ENCODE measurements around the gene SLCO2A1.

SLCO2A1 gene

DNA sequence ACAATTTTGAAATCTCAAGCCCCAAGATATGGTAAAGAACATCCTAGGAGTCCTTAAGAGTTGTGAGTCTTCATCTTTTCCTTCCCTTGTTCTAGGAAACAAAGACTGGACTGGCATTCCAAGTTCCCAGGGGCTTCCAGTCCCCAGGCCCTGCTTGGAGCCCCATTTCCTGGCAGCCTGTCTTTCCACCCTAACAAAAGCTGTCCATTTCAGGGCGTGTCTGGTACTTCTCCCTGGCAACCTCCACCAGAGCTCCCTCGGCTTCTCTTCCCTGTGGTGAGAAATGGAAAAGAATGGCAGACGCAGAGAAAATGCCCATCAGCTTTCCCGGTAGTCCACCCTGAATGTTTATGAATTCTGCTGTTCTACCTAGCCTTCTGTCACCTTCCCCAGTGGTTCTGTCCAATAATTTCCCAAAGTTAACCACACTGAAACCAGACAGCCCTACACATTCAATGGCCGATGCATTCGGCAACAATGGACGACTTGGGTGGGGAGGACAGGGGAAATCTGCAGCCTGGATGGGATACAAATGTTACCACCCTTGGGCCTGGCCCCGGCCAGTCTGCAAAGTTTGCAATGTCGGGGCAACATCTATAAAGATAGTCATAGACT lies 140.9 kb downstream of the SLCO2A1 start:
- TF ChIP-seq, protein P1, sequence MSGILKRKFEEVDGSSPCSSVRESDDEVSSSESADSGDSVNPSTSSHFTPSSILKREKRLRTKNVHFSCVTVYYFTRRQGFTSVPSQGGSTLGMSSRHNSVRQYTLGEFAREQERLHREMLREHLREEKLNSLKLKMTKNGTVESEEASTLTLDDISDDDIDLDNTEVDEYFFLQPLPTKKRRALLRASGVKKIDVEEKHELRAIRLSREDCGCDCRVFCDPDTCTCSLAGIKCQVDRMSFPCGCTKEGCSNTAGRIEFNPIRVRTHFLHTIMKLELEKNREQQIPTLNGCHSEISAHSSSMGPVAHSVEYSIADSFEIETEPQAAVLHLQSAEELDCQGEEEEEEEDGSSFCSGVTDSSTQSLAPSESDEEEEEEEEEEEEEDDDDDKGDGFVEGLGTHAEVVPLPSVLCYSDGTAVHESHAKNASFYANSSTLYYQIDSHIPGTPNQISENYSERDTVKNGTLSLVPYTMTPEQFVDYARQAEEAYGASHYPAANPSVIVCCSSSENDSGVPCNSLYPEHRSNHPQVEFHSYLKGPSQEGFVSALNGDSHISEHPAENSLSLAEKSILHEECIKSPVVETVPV (CRISPR knock-in tag; IDR thresholded peaks at IDR 0.05), result no peak
- TF ChIP-seq ARNTL (CRISPR knock-in tag; IDR thresholded peaks at IDR 0.05; ENCODE audit: borderline replicate concordance, low read depth) (no peak), TOX (CRISPR knock-in tag; IDR thresholded peaks at IDR 0.05; ENCODE audit: borderline replicate concordance) (no peak), ISL1 (CRISPR knock-in tag; IDR thresholded peaks at IDR 0.05) (no peak), ESRRG (CRISPR knock-in tag; IDR thresholded peaks at IDR 0.05) (no peak), BACH2 (CRISPR knock-in tag; IDR thresholded peaks at IDR 0.05; ENCODE audit: borderline replicate concordance) (no peak), ZNF70 (CRISPR knock-in tag; IDR thresholded peaks at IDR 0.05) (no peak), RARB (CRISPR knock-in tag; IDR thresholded peaks at IDR 0.05) (no peak), OSR1 (CRISPR knock-in tag; IDR thresholded peaks at IDR 0.05) (no peak), ZFP30 (CRISPR knock-in tag; IDR thresholded peaks at IDR 0.05) (no peak), ZNF8 (CRISPR knock-in tag; IDR thresholded peaks at IDR 0.05) (no peak)
- TF ChIP-seq, protein P2, sequence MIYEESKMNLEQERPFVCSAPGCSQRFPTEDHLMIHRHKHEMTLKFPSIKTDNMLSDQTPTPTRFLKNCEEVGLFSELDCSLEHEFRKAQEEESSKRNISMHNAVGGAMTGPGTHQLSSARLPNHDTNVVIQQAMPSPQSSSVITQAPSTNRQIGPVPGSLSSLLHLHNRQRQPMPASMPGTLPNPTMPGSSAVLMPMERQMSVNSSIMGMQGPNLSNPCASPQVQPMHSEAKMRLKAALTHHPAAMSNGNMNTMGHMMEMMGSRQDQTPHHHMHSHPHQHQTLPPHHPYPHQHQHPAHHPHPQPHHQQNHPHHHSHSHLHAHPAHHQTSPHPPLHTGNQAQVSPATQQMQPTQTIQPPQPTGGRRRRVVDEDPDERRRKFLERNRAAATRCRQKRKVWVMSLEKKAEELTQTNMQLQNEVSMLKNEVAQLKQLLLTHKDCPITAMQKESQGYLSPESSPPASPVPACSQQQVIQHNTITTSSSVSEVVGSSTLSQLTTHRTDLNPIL (CRISPR knock-in tag; IDR thresholded peaks at IDR 0.05; ENCODE audit: low read depth), result no peak
- ATAC-seq, result no peak

DNA sequence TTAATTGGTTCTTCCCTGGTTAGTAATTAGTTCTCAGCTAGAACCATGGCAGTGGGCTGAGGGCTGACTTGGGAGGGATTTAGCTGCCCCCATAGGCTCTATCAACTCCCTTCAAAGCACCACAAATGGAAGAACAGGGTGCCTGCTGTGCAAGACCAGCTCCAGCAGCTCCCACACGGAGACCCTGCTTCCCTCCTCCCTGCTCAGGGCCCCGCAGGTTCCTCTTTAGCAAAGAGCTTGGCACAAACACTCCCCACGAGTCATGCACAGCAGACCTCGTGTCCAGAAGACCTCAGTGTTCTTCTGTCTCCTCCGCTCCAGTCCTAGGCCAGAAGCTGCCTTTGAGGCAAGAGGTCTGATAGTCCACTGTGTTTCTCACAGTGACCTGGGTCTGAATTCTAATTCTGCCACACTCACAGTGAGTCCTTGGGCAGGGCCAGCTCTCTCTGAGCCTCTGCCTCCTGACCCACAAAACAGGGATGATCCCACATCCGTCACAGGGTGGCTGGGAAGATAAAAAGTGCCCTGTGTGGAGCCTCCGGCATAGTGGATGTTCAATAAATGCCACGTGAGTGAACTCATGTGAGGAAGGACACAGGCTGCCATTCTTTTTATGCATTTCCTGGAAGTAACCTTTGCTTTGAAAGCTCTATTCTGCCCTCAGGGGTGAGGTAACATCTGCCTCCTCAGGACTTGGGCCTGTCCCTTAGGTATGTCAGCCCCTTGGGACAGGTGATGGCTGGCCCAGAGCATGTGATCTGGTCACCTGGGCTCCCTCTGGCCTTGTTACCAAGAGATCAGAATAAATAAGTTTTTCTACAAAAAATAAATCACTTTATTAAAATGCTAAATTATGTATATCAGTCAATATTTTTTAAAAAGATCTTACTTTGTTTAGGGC lies 141.7 kb downstream of the SLCO2A1 start:
- no peak for ATAC-seq
- TF ChIP-seq BACH2 (CRISPR knock-in tag; IDR thresholded peaks at IDR 0.05; ENCODE audit: borderline replicate concordance) (no peak), ZNF565 (CRISPR knock-in tag; conservative IDR thresholded peaks at IDR 0.05; ENCODE audit: low read depth) (no peak), PATZ1 (CRISPR knock-in tag; IDR thresholded peaks at IDR 0.05; ENCODE audit: borderline replicate concordance) (no peak), PPARA (CRISPR knock-in tag; IDR thresholded peaks at IDR 0.05; ENCODE audit: borderline replicate concordance) (no peak), ISL1 (CRISPR knock-in tag; IDR thresholded peaks at IDR 0.05) (no peak), ARNTL (CRISPR knock-in tag; IDR thresholded peaks at IDR 0.05; ENCODE audit: borderline replicate concordance, low read depth) (no peak), GLIS3 (CRISPR knock-in tag; IDR thresholded peaks at IDR 0.05) (no peak), OSR1 (CRISPR knock-in tag; IDR thresholded peaks at IDR 0.05) (no peak), ESRRG (CRISPR knock-in tag; IDR thresholded peaks at IDR 0.05) (no peak), ZNF8 (CRISPR knock-in tag; IDR thresholded peaks at IDR 0.05) (no peak), ZFP3 (CRISPR knock-in tag; IDR thresholded peaks at IDR 0.05) (no peak), POU6F1 (CRISPR knock-in tag; IDR thresholded peaks at IDR 0.05; ENCODE audit: borderline replicate concordance, low read depth) (no peak), ZC3H10 (CRISPR knock-in tag; IDR thresholded peaks at IDR 0.05) (no peak), ZFP30 (CRISPR knock-in tag; IDR thresholded peaks at IDR 0.05) (no peak), RARB (CRISPR knock-in tag; IDR thresholded peaks at IDR 0.05) (no peak), CSDC2 (CRISPR knock-in tag; IDR thresholded peaks at IDR 0.05) (no peak), TCF4 (CRISPR knock-in tag; IDR thresholded peaks at IDR 0.05; ENCODE audit: borderline replicate concordance) (no peak), ZNF70 (CRISPR knock-in tag; IDR thresholded peaks at IDR 0.05) (no peak)
- TF ChIP-seq, protein P3, sequence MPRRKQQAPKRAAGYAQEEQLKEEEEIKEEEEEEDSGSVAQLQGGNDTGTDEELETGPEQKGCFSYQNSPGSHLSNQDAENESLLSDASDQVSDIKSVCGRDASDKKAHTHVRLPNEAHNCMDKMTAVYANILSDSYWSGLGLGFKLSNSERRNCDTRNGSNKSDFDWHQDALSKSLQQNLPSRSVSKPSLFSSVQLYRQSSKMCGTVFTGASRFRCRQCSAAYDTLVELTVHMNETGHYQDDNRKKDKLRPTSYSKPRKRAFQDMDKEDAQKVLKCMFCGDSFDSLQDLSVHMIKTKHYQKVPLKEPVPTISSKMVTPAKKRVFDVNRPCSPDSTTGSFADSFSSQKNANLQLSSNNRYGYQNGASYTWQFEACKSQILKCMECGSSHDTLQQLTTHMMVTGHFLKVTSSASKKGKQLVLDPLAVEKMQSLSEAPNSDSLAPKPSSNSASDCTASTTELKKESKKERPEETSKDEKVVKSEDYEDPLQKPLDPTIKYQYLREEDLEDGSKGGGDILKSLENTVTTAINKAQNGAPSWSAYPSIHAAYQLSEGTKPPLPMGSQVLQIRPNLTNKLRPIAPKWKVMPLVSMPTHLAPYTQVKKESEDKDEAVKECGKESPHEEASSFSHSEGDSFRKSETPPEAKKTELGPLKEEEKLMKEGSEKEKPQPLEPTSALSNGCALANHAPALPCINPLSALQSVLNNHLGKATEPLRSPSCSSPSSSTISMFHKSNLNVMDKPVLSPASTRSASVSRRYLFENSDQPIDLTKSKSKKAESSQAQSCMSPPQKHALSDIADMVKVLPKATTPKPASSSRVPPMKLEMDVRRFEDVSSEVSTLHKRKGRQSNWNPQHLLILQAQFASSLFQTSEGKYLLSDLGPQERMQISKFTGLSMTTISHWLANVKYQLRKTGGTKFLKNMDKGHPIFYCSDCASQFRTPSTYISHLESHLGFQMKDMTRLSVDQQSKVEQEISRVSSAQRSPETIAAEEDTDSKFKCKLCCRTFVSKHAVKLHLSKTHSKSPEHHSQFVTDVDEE (CRISPR knock-in tag; IDR thresholded peaks at IDR 0.05), result no peak
